ENCODE measurements around the gene PEAR1. TPM values are rescaled to one million over a fixed set of nuclear protein-coding genes. Genes with fewer than 3 reads are reported as not detected.

Gene PEAR1
- total RNA-seq, 1 experiment from 2014 or later, result 0.18 TPM

DNA sequence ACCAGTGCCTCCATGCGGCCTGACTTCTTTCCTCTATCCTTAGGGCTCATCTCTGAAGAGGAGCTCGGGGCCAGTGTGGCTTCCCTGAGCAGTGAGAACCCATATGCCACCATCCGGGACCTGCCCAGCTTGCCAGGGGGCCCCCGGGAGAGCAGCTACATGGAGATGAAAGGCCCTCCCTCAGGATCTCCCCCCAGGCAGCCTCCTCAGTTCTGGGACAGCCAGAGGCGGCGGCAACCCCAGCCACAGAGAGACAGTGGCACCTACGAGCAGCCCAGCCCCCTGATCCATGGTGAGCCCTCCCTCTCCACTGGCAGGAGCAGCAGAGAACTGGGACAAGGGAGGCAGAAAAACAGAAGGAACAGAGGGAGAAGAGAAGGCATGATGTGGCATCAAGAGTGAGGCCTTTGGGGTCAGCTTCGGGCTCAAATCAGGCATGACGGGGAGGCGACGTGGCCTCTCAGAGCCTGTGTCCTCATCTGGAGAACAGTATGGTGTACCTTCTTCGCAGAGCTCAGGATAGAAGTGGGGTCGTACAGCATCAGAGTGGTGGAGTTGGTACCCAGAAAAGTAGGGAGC lies 20.4 kb downstream of the PEAR1 start:
- no peaks in the 10 kb centered on the region for H3K36me3 Mint-ChIP-seq (ENCODE audit: insufficient read depth, unreplicated experiment)
- BruUV-seq (replicated peaks), result no TSS peak

DNA sequence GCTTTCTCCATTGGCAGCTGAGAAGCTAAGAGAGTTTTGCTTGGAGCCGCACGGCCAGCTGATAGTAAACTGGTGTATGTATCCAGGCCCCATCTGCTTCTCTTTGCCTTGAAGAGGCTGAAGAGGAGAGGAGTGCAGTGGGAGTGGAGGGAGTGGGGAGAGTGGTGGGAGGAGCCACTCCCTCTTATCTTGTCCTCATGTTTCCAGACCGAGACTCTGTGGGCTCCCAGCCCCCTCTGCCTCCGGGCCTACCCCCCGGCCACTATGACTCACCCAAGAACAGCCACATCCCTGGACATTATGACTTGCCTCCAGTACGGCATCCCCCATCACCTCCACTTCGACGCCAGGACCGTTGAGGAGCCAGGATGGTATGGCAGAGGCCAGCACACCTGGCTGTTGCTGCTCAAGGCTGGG lies 20.9 kb downstream of the PEAR1 start:
- no peaks in the 10 kb centered on the region for H3K9me3 ChIP-seq
- Mint-ChIP-seq H3K9me3 (ENCODE audit: unreplicated experiment) (no peaks in the 10 kb centered on the region), H3K4me3 (ENCODE audit: unreplicated experiment) (no peak overlapping the region), H3K27ac (ENCODE audit: unreplicated experiment) (no peak overlapping the region), H3K36me3 (ENCODE audit: insufficient read depth, unreplicated experiment) (no peaks in the 10 kb centered on the region), H3K4me1 (ENCODE audit: low read depth, unreplicated experiment) (no peaks in the 10 kb centered on the region), H3K27me3 (ENCODE audit: insufficient read depth, unreplicated experiment) (peaks cover 4% of the 10 kb centered on the region)
- intact Hi-C loops (cut with micrococcal nuclease; ENCODE audit: unreplicated experiment), result no loop called here
- BruUV-seq (replicated peaks), result no TSS peak
- no peak overlapping the region for H3K4me3 ChIP-seq (ENCODE audit: low read depth, low read length)
- TF ChIP-seq CTCF (IDR thresholded peaks at IDR 0.05; ENCODE audit: insufficient read depth in 1 of 2, low read depth in 1 of 2, low read length in 1 of 2, severe bottlenecking in 1 of 2, unreplicated experiment in 1 of 2), result no peak
- no peaks in the 10 kb centered on the region for H3K4me1 ChIP-seq
- H3K27me3 ChIP-seq (replicated peaks; ENCODE audit: control insufficient read depth, insufficient read depth, low read length), result no peaks in the 10 kb centered on the region
- CTCF ChIA-PET, result interaction anchor here (1.9 kb wide), 1 partner anchor 13 kb away, joined by 9 read pairs; no protein-coding TSS in a partner anchor
- no peaks in the 10 kb centered on the region for H3K36me3 ChIP-seq (ENCODE audit: control insufficient read depth, insufficient read depth, low read length)
- no peak for DNase-seq
- POLR2A ChIA-PET, result no interaction called here

More for the DNA sequence above, 20.4 kb downstream of the PEAR1 start:
- CTCF ChIA-PET, result interaction anchor here (1.9 kb wide), 1 partner anchor 14 kb away, joined by 9 read pairs; no protein-coding TSS in a partner anchor
- Mint-ChIP-seq H3K27me3 (ENCODE audit: insufficient read depth, unreplicated experiment) (peaks cover 4% of the 10 kb centered on the region), H3K9me3 (ENCODE audit: unreplicated experiment) (no peaks in the 10 kb centered on the region), H3K4me3 (ENCODE audit: unreplicated experiment) (no peak overlapping the region), H3K27ac (ENCODE audit: unreplicated experiment) (no peak overlapping the region), H3K4me1 (ENCODE audit: low read depth, unreplicated experiment) (no peaks in the 10 kb centered on the region)
- TF ChIP-seq CTCF (IDR thresholded peaks at IDR 0.05; ENCODE audit: insufficient read depth in 1 of 2, low read depth in 1 of 2, low read length in 1 of 2, severe bottlenecking in 1 of 2, unreplicated experiment in 1 of 2), result no peak
- Histone ChIP-seq H3K4me3 (ENCODE audit: low read depth, low read length) (no peak overlapping the region), H3K27me3 (replicated peaks; ENCODE audit: control insufficient read depth, insufficient read depth, low read length) (no peaks in the 10 kb centered on the region), H3K36me3 (ENCODE audit: control insufficient read depth, insufficient read depth, low read length) (no peaks in the 10 kb centered on the region), H3K4me1 (no peaks in the 10 kb centered on the region), H3K9me3 (no peaks in the 10 kb centered on the region)
- DNase-seq, result no peak
- POLR2A ChIA-PET, result no interaction called here
- intact Hi-C loops (cut with micrococcal nuclease; ENCODE audit: unreplicated experiment), result no loop called here

DNA sequence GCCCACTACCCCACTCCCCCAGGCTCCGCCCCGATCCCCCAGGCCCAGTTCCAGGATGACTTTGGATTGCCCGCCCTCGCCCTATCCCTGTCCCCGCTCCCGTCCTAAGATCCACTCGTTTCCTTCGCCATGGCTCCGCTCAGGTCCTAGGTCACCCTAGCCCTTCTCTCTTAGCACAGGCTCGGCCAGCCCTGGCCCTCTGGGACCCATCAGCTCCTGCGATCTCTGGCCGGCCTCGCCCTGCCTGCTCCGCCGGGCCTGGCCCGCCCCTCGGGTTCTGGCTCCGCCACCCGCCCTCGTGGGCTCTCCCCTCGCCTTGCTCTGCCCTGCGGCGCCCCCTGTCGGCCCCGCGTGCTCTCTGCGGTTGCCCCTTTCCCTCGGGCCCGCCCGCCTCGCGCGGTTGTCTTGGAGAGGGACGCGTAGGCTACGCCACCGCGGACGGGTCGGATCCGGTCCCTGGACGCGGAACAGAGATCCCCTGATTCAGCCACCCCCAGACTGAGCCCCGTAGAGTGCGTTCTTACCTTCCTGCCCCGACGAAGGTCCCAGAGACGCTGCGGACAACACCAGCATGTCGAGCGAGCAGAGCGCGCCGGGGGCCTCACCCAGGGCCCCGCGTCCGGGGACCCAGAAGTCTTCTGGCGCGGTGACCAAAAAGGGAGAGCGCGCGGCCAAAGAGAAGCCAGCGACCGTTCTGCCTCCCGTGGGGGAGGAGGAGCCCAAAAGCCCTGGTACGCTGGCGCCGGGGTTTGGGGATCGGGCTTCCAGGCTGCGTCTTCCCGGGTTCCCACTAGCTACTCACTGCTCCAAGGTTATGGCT lies 26.9 kb downstream of the PEAR1 start, which contains the start of gene LRRC71:
TSS of gene LRRC71 (plus strand) at position 400 of the 820 bp plus-strand sequence. CDS start at position 572, 172 bp downstream.
- H3K27ac Mint-ChIP-seq (ENCODE audit: unreplicated experiment), result no peak within 1 kb of the TSS
- DNase-seq, result peak; percentile 67 to 85
- ChIA-PET POLR2A (no interaction called here), CTCF (interaction anchor here (0.7 kb wide), 1 partner anchor 244 kb away, joined by 5 read pairs; no protein-coding TSS in a partner anchor)
- no peaks in the 10 kb centered on the region for H3K36me3 Mint-ChIP-seq (ENCODE audit: insufficient read depth, unreplicated experiment)
- peaks cover 5% of the 10 kb centered on the region; the same call in 1 of the 2 replicates for H3K27me3 ChIP-seq (replicated peaks; ENCODE audit: control insufficient read depth, insufficient read depth, low read length)
- no peaks in the 10 kb centered on the region for H3K9me3 Mint-ChIP-seq (ENCODE audit: unreplicated experiment)
- no peaks in the 10 kb centered on the region for H3K9me3 ChIP-seq
- H3K4me1 Mint-ChIP-seq (ENCODE audit: low read depth, unreplicated experiment), result no peaks in the 10 kb centered on the region
- TF ChIP-seq CTCF (IDR thresholded peaks at IDR 0.05; ENCODE audit: insufficient read depth in 1 of 2, low read depth in 1 of 2, low read length in 1 of 2, severe bottlenecking in 1 of 2, unreplicated experiment in 1 of 2), result peak; percentile 65 to 81
- no peaks in the 10 kb centered on the region for H3K36me3 ChIP-seq (ENCODE audit: control insufficient read depth, insufficient read depth, low read length)
- intact Hi-C loops (cut with micrococcal nuclease; ENCODE audit: unreplicated experiment), result loop anchor here (10.0 kb wide), 1 partner anchor 154 kb away; no protein-coding TSS in a partner anchor
- peaks cover 21% of the 10 kb centered on the region for H3K27me3 Mint-ChIP-seq (ENCODE audit: insufficient read depth, unreplicated experiment)
- BruUV-seq (replicated peaks), result no TSS peak
- H3K4me1 ChIP-seq, result peaks cover 4% of the 10 kb centered on the region; the same call in 1 of the 2 replicates
- H3K4me3 Mint-ChIP-seq (ENCODE audit: unreplicated experiment), result no peak within 1 kb of the TSS
- no peak within 1 kb of the TSS for H3K4me3 ChIP-seq (ENCODE audit: low read depth, low read length)
